ENCODE results near the gene ZSWIM6.

Gene ZSWIM6

DNA sequence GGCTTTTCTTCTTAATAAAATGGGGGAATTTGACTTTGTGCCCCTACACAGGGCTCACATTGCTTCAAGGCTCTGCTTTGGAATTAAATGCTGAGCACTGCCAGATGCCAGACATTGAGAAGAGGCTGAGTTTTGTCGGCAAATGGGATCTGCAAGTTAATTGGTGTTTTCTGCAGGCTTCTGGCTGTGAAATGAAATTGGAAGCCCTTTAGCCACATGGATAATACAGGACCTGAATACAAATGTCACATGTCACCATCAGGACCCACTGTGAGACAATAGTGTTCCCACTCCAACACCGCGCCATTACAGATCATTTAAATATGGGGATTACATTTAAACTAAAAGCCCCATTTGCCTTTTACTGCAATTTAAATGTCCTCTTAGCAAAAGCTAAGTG, 164.4 kb downstream of the ZSWIM6 start:
- DNase-seq = no peak

DNA sequence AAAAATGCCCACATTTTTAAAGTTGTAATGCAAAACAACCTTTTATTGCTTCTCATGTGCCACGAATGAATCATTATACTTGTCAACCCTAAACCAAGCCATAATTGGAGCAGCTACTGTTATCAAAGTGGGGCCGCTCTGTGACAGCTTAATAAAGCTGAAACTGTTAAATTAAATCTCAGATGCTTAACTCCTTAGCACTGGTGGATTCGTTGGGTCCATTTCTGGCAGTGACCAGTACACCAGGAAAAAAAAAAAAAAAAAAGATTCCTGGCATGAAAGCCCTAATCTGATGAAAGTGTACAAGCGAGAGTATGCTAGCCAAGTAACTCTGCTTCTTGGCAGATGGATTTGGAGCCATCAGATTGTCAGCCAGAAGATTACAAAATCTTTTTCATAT, 164.8 kb downstream of the ZSWIM6 start:
- no peak for DNase-seq

GRCh38 chr5:61498121-61498520, 166.1 kb downstream of the ZSWIM6 start:
- no peak for DNase-seq

GRCh38 chr5:61501971-61502370, 169.9 kb downstream of the ZSWIM6 start:
- DNase-seq = no peak

DNA sequence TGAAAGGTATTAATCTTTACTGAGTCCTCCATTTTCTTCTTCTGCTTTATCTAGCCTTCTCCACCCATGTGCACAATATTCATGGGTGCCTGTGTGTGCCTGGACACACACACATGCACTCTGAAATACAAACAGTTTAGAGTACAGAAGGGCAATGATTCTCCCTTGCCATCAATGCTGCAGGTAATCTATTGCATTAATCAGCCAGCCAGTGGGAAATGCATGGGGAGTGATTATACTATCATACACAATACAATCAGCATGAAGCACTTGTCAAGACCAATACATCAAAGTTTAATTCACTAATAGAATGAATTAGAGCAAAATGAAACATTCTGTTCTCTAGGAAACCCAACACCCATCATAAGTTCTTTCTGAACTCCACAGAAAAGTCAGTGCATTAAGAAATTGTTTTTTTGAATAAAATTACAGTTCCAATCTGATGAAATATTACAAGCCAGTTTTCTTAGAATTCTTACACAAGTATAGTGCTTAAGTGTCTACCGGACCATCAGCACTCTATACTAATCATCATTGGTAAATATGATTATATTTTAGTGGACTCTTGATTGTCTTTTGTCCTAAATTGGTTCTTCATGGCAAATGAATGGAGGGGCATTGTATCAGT, 172.2 kb downstream of the ZSWIM6 start:
- DNase-seq = no peak

- DNase-seq = no peak
Measured at GRCh38 chr5:61505281-61505680, 173.2 kb downstream of the ZSWIM6 start.

DNA sequence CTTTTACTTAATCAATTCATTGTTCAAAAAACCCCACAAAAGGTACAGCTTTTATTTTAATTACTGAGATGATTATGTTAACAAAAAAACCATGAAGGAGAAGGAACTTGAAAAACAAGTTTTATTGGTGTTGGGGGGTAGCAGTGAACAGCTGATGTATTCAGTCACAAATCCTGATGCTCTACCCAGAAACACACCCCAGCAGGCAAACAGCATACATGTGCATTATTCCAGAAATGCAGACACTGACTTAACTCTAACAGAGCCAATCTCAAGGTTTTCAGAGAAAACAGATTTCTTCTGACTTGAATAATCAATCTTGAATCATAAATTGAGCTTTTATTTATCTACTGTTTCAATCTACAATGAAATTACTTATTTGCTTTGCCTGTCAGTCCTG, 175.2 kb downstream of the ZSWIM6 start:
- no peak for DNase-seq

GRCh38 chr5:61516946-61517345, 184.9 kb downstream of the ZSWIM6 start:
- DNase-seq = no peak

- no peak for DNase-seq
Measured at GRCh38 chr5:61519728-61520277, 187.7 kb downstream of the ZSWIM6 start.

DNA sequence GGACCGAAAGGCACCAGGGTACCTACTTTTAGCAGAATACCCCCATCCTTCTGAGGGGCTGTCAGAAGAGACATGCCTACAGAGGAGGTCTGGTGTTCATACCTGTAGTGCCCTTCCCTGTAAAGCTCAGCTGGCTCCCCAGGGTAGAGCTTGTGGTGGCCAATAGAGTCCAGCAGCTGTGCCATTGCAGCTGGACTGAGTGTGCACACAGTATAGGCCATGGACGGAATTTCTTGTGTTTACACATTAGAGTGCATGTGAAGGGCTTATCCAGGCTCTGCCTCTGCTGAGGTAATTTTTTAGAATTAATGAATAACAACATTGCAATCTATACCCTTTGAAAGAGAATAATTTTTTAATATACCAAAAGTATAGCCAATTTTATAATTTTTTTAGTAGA, 191.0 kb downstream of the ZSWIM6 start:
- DNase-seq = no peak

DNA sequence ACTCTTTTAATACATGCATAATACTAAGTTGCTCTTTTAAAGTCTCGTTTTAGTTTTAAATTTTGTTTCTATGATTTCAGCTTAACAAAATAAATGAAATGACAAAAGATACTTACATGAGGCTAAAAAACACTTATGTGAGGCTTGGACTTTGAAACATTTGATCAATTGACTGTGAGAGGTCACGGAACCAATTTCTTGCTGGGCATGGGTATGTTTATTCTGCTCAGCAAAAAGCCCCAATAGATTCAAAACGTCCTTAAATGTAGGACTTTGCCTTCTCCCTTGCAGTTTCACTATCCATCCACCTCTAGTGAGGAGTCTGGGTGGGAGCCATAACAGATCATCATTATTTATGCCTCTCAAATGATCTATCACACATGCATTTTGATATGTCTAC, 191.9 kb downstream of the ZSWIM6 start:
- DNase-seq = no peak

DNA sequence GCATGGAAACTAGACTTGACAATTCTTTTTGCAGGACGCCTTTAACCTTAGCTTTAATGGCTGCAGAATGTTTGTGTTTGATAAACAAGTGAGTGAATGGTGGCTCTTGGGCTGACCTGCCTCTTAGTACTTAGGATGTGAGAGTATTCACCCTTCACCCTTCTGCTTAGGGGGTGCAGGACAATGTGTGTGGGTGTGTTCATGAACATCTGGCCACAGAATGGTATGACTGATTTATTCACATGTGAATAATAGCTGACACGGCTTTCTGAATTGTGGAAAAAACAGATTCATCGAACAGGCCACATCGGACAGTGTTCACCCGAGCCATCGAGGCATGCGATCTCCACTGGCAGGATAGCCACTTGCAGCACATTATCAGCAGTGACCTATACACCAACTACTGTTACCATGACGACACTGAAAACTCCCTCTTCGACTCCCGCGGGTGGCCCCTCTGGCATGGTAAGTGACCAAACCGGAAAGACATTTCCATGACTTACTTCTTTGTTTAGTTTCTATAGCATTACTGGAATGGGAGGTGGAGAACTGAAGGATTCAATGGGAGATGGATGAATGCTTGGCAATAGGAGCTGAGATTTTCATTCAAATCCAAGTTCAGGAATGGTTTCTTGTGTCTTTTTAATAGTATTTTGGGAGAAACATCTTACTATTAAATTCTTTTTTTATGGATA, 193.6 kb downstream of the ZSWIM6 start:
- no peak for DNase-seq

GRCh38 chr5:61526207-61526519, 194.1 kb downstream of the ZSWIM6 start:
- DNase-seq = no peak

DNA sequence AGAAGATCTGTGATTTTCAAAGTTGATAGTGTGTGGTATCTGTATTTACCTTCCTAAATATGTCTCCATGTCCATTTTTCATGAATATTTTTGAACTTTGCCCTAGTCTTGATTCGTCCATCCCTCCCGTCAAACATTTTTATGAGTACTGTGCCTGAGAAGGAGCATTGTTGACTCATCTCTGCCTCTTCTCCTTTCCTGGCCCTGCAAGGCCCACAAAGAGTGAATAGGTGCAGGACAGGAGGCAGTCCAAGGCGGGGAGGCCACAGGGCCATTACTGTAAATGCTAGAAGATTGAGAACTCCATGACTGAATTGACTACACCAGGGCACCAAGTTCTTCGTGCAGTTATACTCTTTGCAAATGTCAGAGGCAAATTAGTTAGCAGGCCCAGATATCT, 200.9 kb downstream of the ZSWIM6 start:
- DNase-seq = no peak

- DNase-seq = no peak
Measured at GRCh38 chr5:61534481-61535267, 202.6 kb downstream of the ZSWIM6 start.

- DNase-seq = no peak
Measured at GRCh38 chr5:61535828-61536227, 203.8 kb downstream of the ZSWIM6 start.

DNA sequence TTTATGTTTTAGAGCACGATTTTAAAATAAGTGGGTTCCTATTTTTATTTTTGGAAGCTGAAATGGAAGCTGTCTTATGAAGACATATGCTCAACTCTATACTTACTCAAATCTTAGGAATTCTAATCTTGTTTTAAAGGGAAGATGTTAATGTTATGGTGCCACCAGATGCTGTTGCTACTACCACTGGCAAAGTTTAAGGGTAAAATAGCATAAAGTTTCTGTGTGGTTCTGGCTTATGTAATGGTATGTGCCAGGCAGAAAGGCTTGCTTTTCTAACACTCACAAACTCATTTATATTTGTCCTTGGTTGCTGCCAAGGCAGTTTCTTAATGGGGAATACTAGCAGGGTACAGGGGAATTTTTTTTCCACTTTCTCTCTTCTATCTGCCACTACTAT, 204.9 kb downstream of the ZSWIM6 start:
- no peak for DNase-seq

- no peak for DNase-seq
Measured at GRCh38 chr5:61538722-61539501, 206.9 kb downstream of the ZSWIM6 start.

DNA sequence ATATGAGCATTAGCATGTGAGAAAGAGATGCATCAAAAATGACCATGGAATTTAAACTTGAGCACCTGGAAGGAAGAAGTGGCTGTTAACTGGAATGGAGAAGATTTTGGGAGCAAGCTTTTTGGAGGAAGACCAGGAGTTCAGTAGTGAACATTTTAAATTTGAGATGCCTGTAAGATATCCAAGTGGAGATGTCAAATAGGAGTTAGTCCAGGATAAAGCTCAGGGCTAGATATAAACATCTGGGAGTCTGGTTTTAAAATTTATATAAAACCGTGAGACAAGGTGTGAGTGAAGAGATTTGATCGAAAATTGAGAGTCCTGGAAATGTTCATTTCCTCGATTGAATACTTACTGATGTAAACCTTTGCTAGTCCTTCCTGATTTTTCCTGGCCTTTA, 217.5 kb downstream of the ZSWIM6 start:
- DNase-seq = no peak

- DNase-seq = no peak
Measured at GRCh38 chr5:61551637-61552313, 219.7 kb downstream of the ZSWIM6 start.

GRCh38 chr5:61559146-61559545, 227.1 kb downstream of the ZSWIM6 start:
- DNase-seq = no peak

DNA sequence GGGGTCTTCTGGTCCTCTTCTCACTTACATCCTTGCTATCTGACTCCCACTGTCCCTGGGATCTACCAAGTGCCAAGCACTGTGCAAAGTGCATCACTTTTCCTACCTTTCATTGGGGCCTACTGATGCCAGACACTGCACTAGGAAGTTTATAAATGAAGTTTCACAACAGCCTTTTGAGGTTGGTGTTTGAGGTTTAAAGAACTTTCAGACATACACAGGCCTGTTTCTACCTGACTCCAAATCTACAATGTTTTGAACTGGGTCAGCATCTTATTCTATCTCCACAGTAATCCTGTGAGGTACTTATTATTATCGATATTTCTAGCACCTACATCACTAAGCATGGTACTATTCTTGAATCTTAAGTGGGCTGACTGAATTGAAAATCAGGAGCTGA, 227.7 kb downstream of the ZSWIM6 start:
- DNase-seq = no peak

- DNase-seq = no peak
Measured at GRCh38 chr5:61563401-61563800, 231.3 kb downstream of the ZSWIM6 start.

Data from GDM1 (cell line).